Measurements from ENCODE around the gene SYCP2L.

DNA sequence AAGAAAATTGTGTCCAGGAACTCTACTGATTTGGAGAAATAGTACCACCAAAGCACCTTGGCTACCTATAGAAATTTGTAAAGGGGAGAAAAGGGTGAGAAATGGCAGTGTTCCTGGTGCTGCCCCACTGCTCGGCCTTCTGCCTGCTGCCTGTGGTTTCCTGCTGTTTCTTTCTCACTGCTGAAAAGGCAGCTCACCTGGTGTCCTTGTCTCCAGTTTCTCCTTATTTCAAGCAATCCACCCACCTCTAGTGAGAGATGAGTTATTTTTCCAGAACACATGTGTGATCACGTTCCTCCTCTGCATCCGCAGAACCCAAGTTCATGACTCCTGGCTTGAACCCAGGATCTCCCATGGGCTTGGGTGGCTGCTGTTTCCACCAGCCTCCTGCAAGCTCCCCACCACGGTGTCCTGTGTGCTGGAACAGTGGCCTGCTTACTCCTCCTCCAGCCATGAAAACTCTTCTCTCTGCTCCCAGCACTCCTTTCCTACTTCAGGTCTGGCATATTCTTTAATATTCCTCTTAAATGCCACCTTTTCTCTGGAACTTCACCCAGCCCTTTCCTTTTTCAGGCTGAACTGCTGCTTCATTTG lies 108.4 kb downstream of the SYCP2L start:
- TF ChIP-seq, protein P1, sequence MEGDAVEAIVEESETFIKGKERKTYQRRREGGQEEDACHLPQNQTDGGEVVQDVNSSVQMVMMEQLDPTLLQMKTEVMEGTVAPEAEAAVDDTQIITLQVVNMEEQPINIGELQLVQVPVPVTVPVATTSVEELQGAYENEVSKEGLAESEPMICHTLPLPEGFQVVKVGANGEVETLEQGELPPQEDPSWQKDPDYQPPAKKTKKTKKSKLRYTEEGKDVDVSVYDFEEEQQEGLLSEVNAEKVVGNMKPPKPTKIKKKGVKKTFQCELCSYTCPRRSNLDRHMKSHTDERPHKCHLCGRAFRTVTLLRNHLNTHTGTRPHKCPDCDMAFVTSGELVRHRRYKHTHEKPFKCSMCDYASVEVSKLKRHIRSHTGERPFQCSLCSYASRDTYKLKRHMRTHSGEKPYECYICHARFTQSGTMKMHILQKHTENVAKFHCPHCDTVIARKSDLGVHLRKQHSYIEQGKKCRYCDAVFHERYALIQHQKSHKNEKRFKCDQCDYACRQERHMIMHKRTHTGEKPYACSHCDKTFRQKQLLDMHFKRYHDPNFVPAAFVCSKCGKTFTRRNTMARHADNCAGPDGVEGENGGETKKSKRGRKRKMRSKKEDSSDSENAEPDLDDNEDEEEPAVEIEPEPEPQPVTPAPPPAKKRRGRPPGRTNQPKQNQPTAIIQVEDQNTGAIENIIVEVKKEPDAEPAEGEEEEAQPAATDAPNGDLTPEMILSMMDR (IDR thresholded peaks at IDR 0.05) = no peak
- TF ChIP-seq EZH2 (IDR thresholded peaks at IDR 0.05) (no peak), EZH2phosphoT487 (IDR thresholded peaks at IDR 0.05) (no peak)

Data from neural progenitor cell (in vitro differentiated cells).